Smooth muscle cell (in vitro differentiated cells): ENCODE results near the gene ANGPTL8. TPM values are rescaled to one million over a fixed set of nuclear protein-coding genes. Genes with fewer than 3 reads are reported as not detected.

Experiments
- polyA plus RNA-seq: library from polyadenylated mRNA; unstranded; fragments of >200 nt; fragmentation: Nextera tagmentation; extraction: Ambion mirVana; gene quantifications from 2 replicates; pipeline ENCODE4 v1.2.1, GENCODE V29; 2016
- total RNA-seq: library from RNA; depleted of rRNA; stranded (reverse); fragments of >200 nt; gene quantifications from 2 replicates; pipeline ENCODE4 v1.2.3, GENCODE V29; 2014

Gene ANGPTL8
- total and polyA plus RNA-seq, 2 experiments from 2014 or later = 0.54 to 0.80 TPM

Other genes with a start within 250 kb of the ANGPTL8 start
- gene LDLR, start 150.2 kb upstream of the ANGPTL8 start, total RNA-seq = 115 and 138 TPM in 2 replicates
- 136 and 164 TPM in 2 replicates for gene LDLR, start 150.2 kb upstream of the ANGPTL8 start, polyA plus RNA-seq
- 7.6 and 10.1 TPM in 2 replicates for gene SPC24, start 83.8 kb upstream of the ANGPTL8 start, total RNA-seq
- gene SPC24, start 83.8 kb upstream of the ANGPTL8 start, polyA plus RNA-seq = 6.1 and 9.7 TPM in 2 replicates
- 28.1 and 44.1 TPM in 2 replicates for gene KANK2, start 42.1 kb upstream of the ANGPTL8 start, total RNA-seq
- gene KANK2, start 42.1 kb upstream of the ANGPTL8 start, polyA plus RNA-seq = 31.9 and 32.0 TPM in 2 replicates
- gene DOCK6, start 22.9 kb downstream of the ANGPTL8 start, total RNA-seq = 13.8 and 15.3 TPM in 2 replicates
- gene DOCK6, start 22.9 kb downstream of the ANGPTL8 start, polyA plus RNA-seq = 14.8 and 28.7 TPM in 2 replicates
- gene TSPAN16, start 56.5 kb downstream of the ANGPTL8 start, total RNA-seq = not detected in 2 replicates
- gene TSPAN16, start 56.5 kb downstream of the ANGPTL8 start, polyA plus RNA-seq = not detected in 2 replicates
- 11.0 and 11.9 TPM in 2 replicates for gene RAB3D, start 100.0 kb downstream of the ANGPTL8 start, total RNA-seq
- 6.2 and 7.3 TPM in 2 replicates for gene RAB3D, start 100.0 kb downstream of the ANGPTL8 start, polyA plus RNA-seq
- gene TMEM205, start 106.6 kb downstream of the ANGPTL8 start, total RNA-seq = 162 and 163 TPM in 2 replicates
- 118 and 119 TPM in 2 replicates for gene TMEM205, start 106.6 kb downstream of the ANGPTL8 start, polyA plus RNA-seq
- 17.0 and 29.4 TPM in 2 replicates for gene CCDC159, start 106.9 kb downstream of the ANGPTL8 start, total RNA-seq
- 8.7 and 9.8 TPM in 2 replicates for gene CCDC159, start 106.9 kb downstream of the ANGPTL8 start, polyA plus RNA-seq
- 15.1 and 21.4 TPM in 2 replicates for gene PLPPR2, start 115.8 kb downstream of the ANGPTL8 start, total RNA-seq
- gene PLPPR2, start 115.8 kb downstream of the ANGPTL8 start, polyA plus RNA-seq = 54.0 and 67.1 TPM in 2 replicates
- gene SWSAP1, start 135.0 kb downstream of the ANGPTL8 start, total RNA-seq = 0.99 and 1.3 TPM in 2 replicates
- 2.7 and 2.8 TPM in 2 replicates for gene SWSAP1, start 135.0 kb downstream of the ANGPTL8 start, polyA plus RNA-seq
- 9.9 and 11.3 TPM in 2 replicates for gene EPOR, start 144.7 kb downstream of the ANGPTL8 start, total RNA-seq
- 24.9 and 27.4 TPM in 2 replicates for gene EPOR, start 144.7 kb downstream of the ANGPTL8 start, polyA plus RNA-seq
- 5.5 and 9.6 TPM in 2 replicates for gene RGL3, start 179.7 kb downstream of the ANGPTL8 start, total RNA-seq
- gene RGL3, start 179.7 kb downstream of the ANGPTL8 start, polyA plus RNA-seq = 6.6 and 39.0 TPM in 2 replicates
- 1.0 TPM in 1 of 2 replicates, not detected in the other for gene ODAD3, start 195.5 kb downstream of the ANGPTL8 start, total RNA-seq
- 3.8 and 5.1 TPM in 2 replicates for gene ODAD3, start 195.5 kb downstream of the ANGPTL8 start, polyA plus RNA-seq
- gene PRKCSH, start 196.0 kb downstream of the ANGPTL8 start, total RNA-seq = 25.9 and 47.4 TPM in 2 replicates
- 165 and 169 TPM in 2 replicates for gene PRKCSH, start 196.0 kb downstream of the ANGPTL8 start, polyA plus RNA-seq
- gene ELAVL3, start 241.4 kb downstream of the ANGPTL8 start, total RNA-seq = not detected in 2 replicates
- gene ELAVL3, start 241.4 kb downstream of the ANGPTL8 start, polyA plus RNA-seq = not detected in 2 replicates